Left ventricle myocardium inferior (tissue), 1 donor: ENCODE measurements around the gene THEMIS. TPM values are rescaled to one million over a fixed set of nuclear protein-coding genes. Genes with fewer than 3 reads are reported as not detected.

Source experiments
- DNase-seq: peaks from one replicate; pipeline ENCODE4 v3.0.0-alpha.2; 2020
- H3K27ac ChIP-seq: fragments of 200-600 bp; replicated peaks from 2 replicates; pipeline ENCODE4 v1.8.0; 2021
- H3K27me3 ChIP-seq: fragments of 200-600 bp; 2 replicates; pipeline ENCODE4 v1.8.0; 2021; ENCODE audit warnings: low read depth
- H3K36me3 ChIP-seq: fragments of 200-600 bp; 2 replicates; pipeline ENCODE4 v1.8.0; 2021
- H3K4me1 ChIP-seq: fragments of 200-600 bp; 2 replicates; pipeline ENCODE4 v1.8.0; 2021
- H3K4me3 ChIP-seq: fragments of 200-600 bp; 2 replicates; pipeline ENCODE4 v1.8.0; 2021; ENCODE audit warnings: mild to moderate bottlenecking, moderate library complexity
- H3K9me3 ChIP-seq: fragments of 200-600 bp; replicated peaks from 2 replicates; pipeline ENCODE4 v1.8.0; 2021
- intact Hi-C: fragments of 100-400 bp; cut with micrococcal nuclease; formaldehyde crosslinking; loops from one replicate; pipeline ENCODE4 v1.11.0; 2022
- total RNA-seq: library from RNA; stranded (reverse); fragmentation: NEBNext Ultra II Directional; extraction: Animal tissue kit (Norgen Biotek cat#: 25700); gene quantifications from one replicate; pipeline ENCODE4 v1.2.1, GENCODE V29; 2021
- TF ChIP-seq, protein P1 (sequence below): fragments of 200-600 bp; IDR thresholded peaks from 2 replicates; pipeline ENCODE4 v1.8.0; 2021; ENCODE audit warnings: antibody characterized with exemption, mild to moderate bottlenecking, borderline replicate concordance
- donor health status: DM: no; HTN: yes; CAD: no; lungs with severe emphysema.

THEMIS gene
- total RNA-seq, 1 donor from 2014 or later: 0.22 TPM

- intact Hi-C loops: no loop called here
- TF ChIP-seq, protein P1, sequence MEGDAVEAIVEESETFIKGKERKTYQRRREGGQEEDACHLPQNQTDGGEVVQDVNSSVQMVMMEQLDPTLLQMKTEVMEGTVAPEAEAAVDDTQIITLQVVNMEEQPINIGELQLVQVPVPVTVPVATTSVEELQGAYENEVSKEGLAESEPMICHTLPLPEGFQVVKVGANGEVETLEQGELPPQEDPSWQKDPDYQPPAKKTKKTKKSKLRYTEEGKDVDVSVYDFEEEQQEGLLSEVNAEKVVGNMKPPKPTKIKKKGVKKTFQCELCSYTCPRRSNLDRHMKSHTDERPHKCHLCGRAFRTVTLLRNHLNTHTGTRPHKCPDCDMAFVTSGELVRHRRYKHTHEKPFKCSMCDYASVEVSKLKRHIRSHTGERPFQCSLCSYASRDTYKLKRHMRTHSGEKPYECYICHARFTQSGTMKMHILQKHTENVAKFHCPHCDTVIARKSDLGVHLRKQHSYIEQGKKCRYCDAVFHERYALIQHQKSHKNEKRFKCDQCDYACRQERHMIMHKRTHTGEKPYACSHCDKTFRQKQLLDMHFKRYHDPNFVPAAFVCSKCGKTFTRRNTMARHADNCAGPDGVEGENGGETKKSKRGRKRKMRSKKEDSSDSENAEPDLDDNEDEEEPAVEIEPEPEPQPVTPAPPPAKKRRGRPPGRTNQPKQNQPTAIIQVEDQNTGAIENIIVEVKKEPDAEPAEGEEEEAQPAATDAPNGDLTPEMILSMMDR: no peak
- H3K27ac ChIP-seq: no peak overlapping the region
- H3K36me3 ChIP-seq: no peaks in the 10 kb centered on the region
- DNase-seq: no peak
- H3K4me1 ChIP-seq: no peaks in the 10 kb centered on the region
- H3K9me3 ChIP-seq: no peaks in the 10 kb centered on the region
- H3K4me3 ChIP-seq: no peak overlapping the region
- peaks cover 29% of the 10 kb centered on the region for H3K27me3 ChIP-seq
Observed at GRCh38 chr6:127818149-127818548, 82.7 kb downstream of the THEMIS start.

- TF ChIP-seq, protein P1: no peak
- no peak for DNase-seq
- H3K27ac ChIP-seq: no peak overlapping the region
- no peaks in the 10 kb centered on the region for H3K4me1 ChIP-seq
- H3K27me3 ChIP-seq: peaks cover 34% of the 10 kb centered on the region
- H3K9me3 ChIP-seq: no peaks in the 10 kb centered on the region
- no peaks in the 10 kb centered on the region for H3K36me3 ChIP-seq
- intact Hi-C loops: no loop called here
- no peak overlapping the region for H3K4me3 ChIP-seq
Observed at GRCh38 chr6:127816643-127817042, 84.2 kb downstream of the THEMIS start.

DNA sequence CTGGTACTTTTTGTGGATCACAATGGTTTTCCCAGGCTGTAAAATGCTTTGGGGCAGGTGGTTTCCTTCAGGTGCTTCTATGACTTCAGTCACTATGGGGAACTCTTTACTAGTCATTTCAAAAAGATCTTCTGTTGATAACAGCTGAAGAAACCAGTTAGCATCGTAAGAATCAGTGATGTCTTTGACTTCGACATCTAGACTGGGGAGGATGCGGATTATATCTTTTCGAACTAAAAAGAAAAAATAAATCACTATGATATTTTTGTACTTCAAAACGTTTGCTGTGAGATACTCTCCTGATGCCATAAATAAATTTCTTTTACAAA lies 87.2 kb downstream of the THEMIS start:
- DNase-seq: no peak
- H3K36me3 ChIP-seq: no peaks in the 10 kb centered on the region
- H3K4me1 ChIP-seq: no peaks in the 10 kb centered on the region
- intact Hi-C loops: no loop called here
- H3K4me3 ChIP-seq: no peak overlapping the region
- TF ChIP-seq, protein P1: no peak
- no peak overlapping the region for H3K27ac ChIP-seq
- H3K27me3 ChIP-seq: peaks cover 34% of the 10 kb centered on the region
- no peaks in the 10 kb centered on the region for H3K9me3 ChIP-seq

- intact Hi-C loops: no loop called here
- TF ChIP-seq, protein P1: no peak
- no peak for DNase-seq
- Histone ChIP-seq H3K36me3 (no peaks in the 10 kb centered on the region), H3K9me3 (no peaks in the 10 kb centered on the region), H3K27ac (no peak overlapping the region), H3K27me3 (peaks cover 34% of the 10 kb centered on the region), H3K4me3 (no peak overlapping the region), H3K4me1 (no peaks in the 10 kb centered on the region)
Observed at GRCh38 chr6:127812985-127813698, 87.7 kb downstream of the THEMIS start.

DNA sequence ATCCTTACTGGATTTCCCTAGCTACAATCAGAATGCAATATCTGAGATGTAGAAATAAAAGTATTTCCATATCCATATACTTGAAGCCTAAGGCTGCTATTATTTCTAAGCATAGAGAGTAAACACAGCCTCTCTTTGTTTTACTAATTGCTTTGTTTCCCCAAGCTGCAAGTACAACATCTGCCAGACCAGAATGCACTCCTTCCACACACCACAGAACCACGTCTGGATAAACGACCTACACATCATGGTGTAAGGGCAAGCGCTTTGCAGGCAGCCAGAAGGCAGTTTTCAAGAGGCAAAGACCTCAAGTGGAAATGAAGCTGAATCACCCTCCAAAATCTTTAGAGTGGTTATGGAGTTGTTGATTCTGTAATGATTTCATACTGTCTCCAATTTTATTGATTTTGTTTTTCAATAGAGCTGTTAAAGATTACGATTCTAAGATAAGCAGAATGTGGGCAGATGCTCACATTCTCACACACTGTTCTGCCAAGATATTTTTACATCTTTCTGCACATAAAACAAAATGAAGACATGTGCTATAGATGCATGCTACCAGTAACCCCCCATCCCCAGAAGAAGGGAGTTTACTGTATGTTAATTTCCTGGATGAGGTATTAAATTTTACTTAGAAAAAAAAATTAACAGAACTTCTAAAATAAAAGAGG lies 88.8 kb downstream of the THEMIS start:
- no peak for DNase-seq
- intact Hi-C loops: no loop called here
- Histone ChIP-seq H3K36me3 (no peaks in the 10 kb centered on the region), H3K27ac (no peak overlapping the region), H3K9me3 (no peaks in the 10 kb centered on the region), H3K4me1 (no peaks in the 10 kb centered on the region), H3K4me3 (no peak overlapping the region), H3K27me3 (peaks cover 29% of the 10 kb centered on the region)
- TF ChIP-seq, protein P1: no peak
